B cell (primary cell): ENCODE results near the gene NOC2L.

Experiments used
- EZH2 ChIP-seq: IDR thresholded peaks from 2 replicates; pipeline ENCODE4 v1.6.1; 2012; ENCODE audit warnings: borderline replicate concordance, low read depth, mild to moderate bottlenecking, moderate library complexity, low read length; ENCODE audit not compliant: insufficient read depth, poor library complexity, severe bottlenecking
- TF ChIP-seq, protein P1 (sequence below): fragments of 200-600 bp; IDR thresholded peaks from one replicate; pipeline ENCODE4 v1.8.0; 2022; ENCODE audit warnings: antibody characterized with exemption, mild to moderate bottlenecking

DNA sequence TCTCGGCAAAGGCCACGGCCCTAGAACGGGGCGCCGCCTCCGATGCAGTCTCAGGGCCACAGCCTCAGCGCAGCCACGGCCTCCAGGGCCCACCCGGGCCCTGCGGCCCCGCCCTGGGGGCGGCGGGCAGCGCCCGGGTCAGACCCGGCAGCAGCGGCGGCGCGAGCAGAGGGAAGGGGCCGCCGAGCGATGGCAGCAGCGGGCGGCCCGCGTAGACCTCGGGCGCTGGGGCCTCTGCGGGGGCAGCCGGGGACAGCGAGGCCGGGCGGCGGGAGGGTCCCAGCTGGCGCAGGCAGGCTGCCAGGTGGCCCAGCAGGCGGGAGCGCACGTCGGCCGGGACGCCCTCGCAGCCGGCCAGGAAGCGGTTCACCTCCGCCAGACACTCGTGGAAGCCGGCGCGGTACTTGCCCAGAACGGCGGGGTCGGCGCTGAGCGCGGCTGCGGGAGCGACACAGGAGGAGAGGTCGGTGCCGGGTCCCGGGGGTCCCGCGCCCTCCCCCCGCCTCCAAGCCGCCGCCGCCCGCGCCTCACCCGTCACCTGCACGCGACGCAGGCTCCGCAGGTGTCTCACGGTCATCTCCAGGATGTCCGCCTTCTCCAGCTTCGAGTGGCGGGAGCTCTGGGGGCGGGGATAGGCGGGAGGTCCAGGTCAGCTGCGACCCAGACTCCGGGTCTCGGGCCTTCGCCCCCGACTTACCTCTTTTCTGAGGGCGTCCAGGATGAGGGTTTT, 40.1 kb upstream of the NOC2L start:
- TF ChIP-seq, protein P1, sequence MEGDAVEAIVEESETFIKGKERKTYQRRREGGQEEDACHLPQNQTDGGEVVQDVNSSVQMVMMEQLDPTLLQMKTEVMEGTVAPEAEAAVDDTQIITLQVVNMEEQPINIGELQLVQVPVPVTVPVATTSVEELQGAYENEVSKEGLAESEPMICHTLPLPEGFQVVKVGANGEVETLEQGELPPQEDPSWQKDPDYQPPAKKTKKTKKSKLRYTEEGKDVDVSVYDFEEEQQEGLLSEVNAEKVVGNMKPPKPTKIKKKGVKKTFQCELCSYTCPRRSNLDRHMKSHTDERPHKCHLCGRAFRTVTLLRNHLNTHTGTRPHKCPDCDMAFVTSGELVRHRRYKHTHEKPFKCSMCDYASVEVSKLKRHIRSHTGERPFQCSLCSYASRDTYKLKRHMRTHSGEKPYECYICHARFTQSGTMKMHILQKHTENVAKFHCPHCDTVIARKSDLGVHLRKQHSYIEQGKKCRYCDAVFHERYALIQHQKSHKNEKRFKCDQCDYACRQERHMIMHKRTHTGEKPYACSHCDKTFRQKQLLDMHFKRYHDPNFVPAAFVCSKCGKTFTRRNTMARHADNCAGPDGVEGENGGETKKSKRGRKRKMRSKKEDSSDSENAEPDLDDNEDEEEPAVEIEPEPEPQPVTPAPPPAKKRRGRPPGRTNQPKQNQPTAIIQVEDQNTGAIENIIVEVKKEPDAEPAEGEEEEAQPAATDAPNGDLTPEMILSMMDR = no peak
- TF ChIP-seq EZH2 = peak; percentile 76
